HCT116 (cell line): ENCODE results near the gene ZCWPW1. TPM values are rescaled to one million over a fixed set of nuclear protein-coding genes. Genes with fewer than 3 reads are reported as not detected.

Experiments used
- ATAC-seq: fragments of 200-7000 bp; cut with Tn5 transposase; 2 replicates; pipeline ENCODE4 v1.9.1; 2020; ENCODE audit warnings: mild to moderate bottlenecking, moderate library complexity
- BruUV-seq: library from RNA; stranded (reverse); fragments of 400-500 nt; replicated peaks from 2 replicates; lab custom pipeline; 2021; lab: Mats Ljungman, UMichigan
- CTCF ChIA-PET: fragments of 300-600 bp; sonication (Branson Sonifier 250); formaldehyde crosslinking; loops from one replicate; lab custom pipeline; 2021; ENCODE audit warnings: antibody characterized with exemption; lab: Charles Lee
- POLR2A ChIA-PET: fragments of 300-600, 350-600 bp; sonication (Branson Sonifier 250); formaldehyde crosslinking; loops from one replicate; lab custom pipeline; 2021; ENCODE audit warnings: antibody characterized with exemption; lab: Charles Lee
- RAD21 ChIA-PET, 2 experiments: fragments of 300-600 bp; sonication (Branson Sonifier 250); formaldehyde crosslinking; loops; one replicate each; lab custom pipeline; 2023; ENCODE audit warnings: low total read pairs in 2 of 2; ENCODE audit not compliant: uncharacterized antibody in 2 of 2, unreplicated experiment in 2 of 2, low non-redundant PET in 1 of 2; lab: Charles Lee
- DNase-seq: peaks from one replicate; pipeline ENCODE4 v3.0.0-alpha.2; 2010; ENCODE audit warnings: low read depth, low spot score
- H2AFZ ChIP-seq: fragments of 200-600 bp; shearing (Covaris generic), sonication (generic); 2 replicates; pipeline ENCODE4 v1.6.1; 2017; ENCODE audit warnings: low read depth, mixed run types, mixed read lengths, antibody characterized with exemption, low read length; ENCODE audit not compliant: poor library complexity, severe bottlenecking
- H3K27ac ChIP-seq: 2 replicates; pipeline ENCODE4 v1.5.1; 2012; ENCODE audit warnings: low read depth, low read length
- H3K27me3 ChIP-seq: fragments of 200-600 bp; sonication (generic); 2 replicates; pipeline ENCODE4 v1.6.1; 2016; ENCODE audit warnings: mixed run types, low read length, mixed read lengths; ENCODE audit not compliant: insufficient read depth
- H3K36me3 ChIP-seq, 2 experiments: fragments of 200-500 bp in 1 of 2; fragments of 200-600 bp in 1 of 2; sonication (Bioruptor generic) in 1 of 2; sonication (generic) in 1 of 2; 2 replicates each; pipeline versions ENCODE4 v1.5.1 to v1.6.1; 2014 to 2016; ENCODE audit warnings: low read length in 2 of 2, inconsistent platforms in 1 of 2, mixed read lengths in 1 of 2, mixed run types in 1 of 2; ENCODE audit not compliant: insufficient read depth in 2 of 2, control insufficient read depth in 1 of 2
- H3K4me1 ChIP-seq, 2 experiments: fragments of 200-600 bp in 1 of 2; sonication (generic) in 1 of 2; 2 replicates each; pipeline versions ENCODE4 v1.5.1 to v1.6.1; 2012 to 2017; ENCODE audit warnings: low read length in 2 of 2, inconsistent platforms in 1 of 2, mild to moderate bottlenecking in 1 of 2, mixed read lengths in 1 of 2, mixed run types in 1 of 2, moderate library complexity in 1 of 2; ENCODE audit not compliant: insufficient read depth in 2 of 2, control insufficient read depth in 1 of 2
- H3K4me2 ChIP-seq: fragments of 200-600 bp; sonication (generic); 2 replicates; pipeline ENCODE4 v1.6.1; 2017; ENCODE audit warnings: mixed run types, low read length, mixed read lengths
- H3K4me3 ChIP-seq, 2 experiments: fragments of 200-600 bp in 1 of 2; sonication (generic) in 1 of 2; replicated peaks in 1 of 2; 2 replicates each; pipeline ENCODE4 v1.5.1; 2011 to 2016; ENCODE audit warnings: low read length in 2 of 2, control low read depth in 1 of 2, low read depth in 1 of 2, mild to moderate bottlenecking in 1 of 2, mixed read lengths in 1 of 2, mixed run types in 1 of 2
- H3K79me2 ChIP-seq: fragments of 200-600 bp; sonication (generic); 2 replicates; pipeline ENCODE4 v1.6.1; 2017; ENCODE audit warnings: mild to moderate bottlenecking, mixed run types, low read length, moderate library complexity, mixed read lengths; ENCODE audit not compliant: insufficient read depth
- H3K9ac ChIP-seq: fragments of 200-600 bp; sonication (generic); 2 replicates; pipeline ENCODE4 v1.6.1; 2016; ENCODE audit warnings: low read length, mixed read lengths
- H3K9me2 ChIP-seq: fragments of 200-600 bp; sonication (generic), shearing (Covaris generic); 2 replicates; pipeline ENCODE4 v1.6.1; 2017; ENCODE audit warnings: mixed run types, mild to moderate bottlenecking, moderate library complexity; ENCODE audit not compliant: insufficient read depth
- H3K9me3 ChIP-seq, 2 experiments: fragments of 200-500 bp in 1 of 2; fragments of 200-600 bp in 1 of 2; sonication (Bioruptor generic) in 1 of 2; sonication (generic) in 1 of 2; 2 replicates each; pipeline ENCODE4 v1.6.1; 2014 to 2017; ENCODE audit warnings: low read length in 2 of 2, mixed read lengths in 2 of 2, inconsistent platforms in 1 of 2, low read depth in 1 of 2, mild to moderate bottlenecking in 1 of 2, mixed run types in 1 of 2, moderate library complexity in 1 of 2; ENCODE audit not compliant: control insufficient read depth in 1 of 2, insufficient read depth in 1 of 2
- H4K20me1 ChIP-seq: fragments of 200-600 bp; sonication (generic), shearing (Covaris generic); 2 replicates; pipeline ENCODE4 v1.6.1; 2017; ENCODE audit warnings: mixed run types, mild to moderate bottlenecking, moderate library complexity; ENCODE audit not compliant: insufficient read depth
- CEBPB ChIP-seq: IDR thresholded peaks from 2 replicates; pipeline ENCODE4 v1.6.1; 2012; ENCODE audit warnings: low read depth
- EGR1 ChIP-seq: IDR thresholded peaks from 2 replicates; pipeline ENCODE4 v1.6.1; 2012; ENCODE audit warnings: low read depth
- ELF1 ChIP-seq: IDR thresholded peaks from 2 replicates; pipeline ENCODE4 v1.6.1; 2012; ENCODE audit warnings: low read depth, borderline replicate concordance
- EZH2 ChIP-seq: fragments of 200-600 bp; sonication (generic); IDR thresholded peaks from 2 replicates; pipeline ENCODE4 v1.6.1; 2017; ENCODE audit warnings: antibody characterized with exemption, mixed run types
- FOSL1 ChIP-seq: IDR thresholded peaks from 2 replicates; pipeline ENCODE4 v1.6.1; 2012; ENCODE audit warnings: low read depth
- POLR2AphosphoS5 ChIP-seq: IDR thresholded peaks from 2 replicates; pipeline ENCODE4 v1.6.1; 2011; ENCODE audit warnings: mild to moderate bottlenecking, low read depth, low read length, moderate library complexity
- RAD21 ChIP-seq: IDR thresholded peaks from 2 replicates; pipeline ENCODE4 v1.6.1; 2012; ENCODE audit warnings: low read depth, mild to moderate bottlenecking
- SP1 ChIP-seq: IDR thresholded peaks from 2 replicates; pipeline ENCODE4 v1.6.1; 2012; ENCODE audit warnings: low read depth
- SRF ChIP-seq: IDR thresholded peaks from 2 replicates; pipeline ENCODE4 v1.6.1; 2012; ENCODE audit warnings: low read depth
- TCF7L2 ChIP-seq: IDR thresholded peaks from 2 replicates; pipeline ENCODE4 v1.7.0; 2011; ENCODE audit warnings: borderline replicate concordance, inconsistent platforms; ENCODE audit not compliant: insufficient read depth, insufficient read length; ENCODE audit errors: extremely low read depth
- YY1 ChIP-seq: IDR thresholded peaks from 2 replicates; pipeline ENCODE4 v1.6.1; 2011; ENCODE audit warnings: low read length, low read depth, moderate library complexity, mild to moderate bottlenecking; ENCODE audit not compliant: insufficient replicate concordance; ENCODE audit errors: extremely low read depth
- ZNF274 ChIP-seq: fragments of 200-500 bp; sonication (Bioruptor generic); IDR thresholded peaks from 2 replicates; pipeline ENCODE4 v1.6.1; 2014; ENCODE audit warnings: mild to moderate bottlenecking, low read depth, low read length, inconsistent platforms
- intact Hi-C: fragments of 100-400 bp; cut with micrococcal nuclease; formaldehyde crosslinking; loops from 2 replicates; pipeline ENCODE4 v1.10.0; 2022
- total RNA-seq: library from RNA; stranded (reverse); gene quantifications from one replicate; pipeline ENCODE4 v1.2.1, GENCODE V29; 2021; ENCODE audit not compliant: unreplicated experiment
- TF ChIP-seq, protein P1 (sequence below): IDR thresholded peaks from 2 replicates; pipeline ENCODE4 v1.6.1; 2012

Gene ZCWPW1
- total RNA-seq, 1 experiment from 2014 or later: 1.5 TPM

DNA sequence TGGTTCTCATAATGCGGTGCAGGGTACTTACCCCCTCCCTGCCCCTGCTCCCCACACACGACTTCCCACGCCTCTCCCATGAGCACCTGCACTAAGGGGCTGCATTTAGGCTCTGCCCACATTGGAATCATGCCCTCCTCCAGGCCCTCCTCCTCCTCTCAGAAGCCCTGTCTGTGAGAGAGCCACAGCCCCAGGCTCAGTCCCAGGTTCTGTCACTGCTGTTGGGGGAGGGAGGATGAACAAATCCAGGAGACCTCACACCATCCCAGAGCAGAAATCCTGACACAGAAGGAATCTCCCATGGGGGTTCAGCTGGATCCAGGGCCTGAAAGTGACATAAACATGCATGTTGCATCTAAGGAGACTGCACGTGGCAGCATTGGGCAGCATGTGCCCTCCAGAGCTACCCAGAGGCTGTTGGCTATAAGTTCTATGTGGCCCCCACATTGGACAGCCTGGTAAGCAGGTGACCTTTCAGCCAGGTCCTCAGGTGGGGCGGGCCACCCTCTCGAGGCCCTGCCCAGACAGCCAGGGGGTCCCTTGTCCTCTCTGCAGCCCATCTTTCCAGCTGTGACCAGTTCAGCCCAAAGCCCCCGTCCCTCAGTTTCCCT, 56.8 kb downstream of the ZCWPW1 start (continued):
- no peak for TF ChIP-seq CEBPB
- no peak for TF ChIP-seq TCF7L2
- TF ChIP-seq FOSL1: no peak
- no peak for TF ChIP-seq SRF
- TF ChIP-seq, all 23 proteins: peak for 0

DNA sequence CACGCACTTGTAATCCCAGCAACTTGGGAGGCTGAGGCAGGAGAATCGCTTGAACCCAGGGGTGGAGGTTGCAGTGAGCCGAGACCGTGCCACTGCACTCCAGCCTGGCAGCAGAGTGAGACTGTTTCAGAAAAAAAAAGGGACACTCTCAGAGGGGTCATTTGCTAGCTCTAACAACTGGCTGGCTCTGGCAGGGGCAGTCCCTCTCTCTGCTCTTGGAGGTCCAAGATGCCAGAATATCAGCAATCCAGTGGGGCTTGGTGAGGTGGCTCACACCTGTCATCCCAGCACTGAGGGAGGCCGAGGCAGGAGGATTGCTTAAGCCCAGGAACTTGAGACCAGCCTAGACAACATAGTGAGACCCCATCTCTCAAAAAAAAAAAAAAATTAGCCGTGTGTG, 57.8 kb downstream of the ZCWPW1 start:
- Histone ChIP-seq H3K9me3 (no peaks in the 10 kb centered on the region), H3K9ac (no peak overlapping the region), H3K79me2 (no peaks in the 10 kb centered on the region), H3K4me1 (no peaks in the 10 kb centered on the region), H3K27ac (no peak overlapping the region), H3K4me3 (no peak overlapping the region), H4K20me1 (no peaks in the 10 kb centered on the region), H3K4me2 (no peak overlapping the region), H3K27me3 (no peaks in the 10 kb centered on the region), H3K36me3 (0 out of 4 replicates have a peak, but pooled peaks cover 0 to 2% of the 10 kb centered on the region in 2 experiments), H2AFZ (no peak overlapping the region), H3K9me2 (no peaks in the 10 kb centered on the region)
- BruUV-seq: no TSS peak
- DNase-seq: no peak
- ATAC-seq: no peak
- CTCF ChIA-PET: no interaction called here
- RAD21 ChIA-PET: no interaction called here
- intact Hi-C loops: no loop called here
- POLR2A ChIA-PET: no interaction called here
- no peak for TF ChIP-seq POLR2AphosphoS5
- TF ChIP-seq, protein P1, sequence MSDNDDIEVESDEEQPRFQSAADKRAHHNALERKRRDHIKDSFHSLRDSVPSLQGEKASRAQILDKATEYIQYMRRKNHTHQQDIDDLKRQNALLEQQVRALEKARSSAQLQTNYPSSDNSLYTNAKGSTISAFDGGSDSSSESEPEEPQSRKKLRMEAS: no peak
- TF ChIP-seq SRF: no peak
- TF ChIP-seq EGR1: no peak
- no peak for TF ChIP-seq RAD21
- no peak for TF ChIP-seq TCF7L2
- no peak for TF ChIP-seq ELF1
- no peak for TF ChIP-seq YY1
- no peak for TF ChIP-seq SP1
- TF ChIP-seq EZH2: no peak
- no peak for TF ChIP-seq ZNF274
